ENCODE data around the gene NHS. TPM values are rescaled to one million over a fixed set of nuclear protein-coding genes. Genes with fewer than 3 reads are reported as not detected.

The NHS gene
- total and polyA plus RNA-seq, 2 of the 4 experiments (the other 2 are of a cell fraction) = 0.36 to 0.90 TPM

DNA sequence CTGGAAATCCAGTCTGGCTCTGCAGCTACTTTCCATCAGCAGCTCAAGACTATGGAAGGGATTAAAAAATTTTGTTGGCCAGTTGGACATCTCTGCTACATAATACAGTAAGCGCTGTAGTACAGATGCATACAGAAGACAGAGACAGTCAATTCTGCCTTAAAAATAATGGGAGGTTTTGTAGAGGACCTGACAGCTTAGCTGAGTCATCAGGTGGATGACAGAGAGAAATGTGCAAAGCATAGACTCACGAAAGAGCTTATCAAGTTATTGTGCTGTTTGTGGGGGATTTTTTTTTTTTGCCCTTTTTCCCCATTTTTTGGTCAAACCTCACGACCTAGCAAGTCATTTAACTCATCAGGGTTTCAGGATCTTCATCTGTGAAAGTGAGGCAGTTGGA lies 213.3 kb downstream of the NHS start:
- H3K4me2 ChIP-seq (ENCODE audit: low read depth, low read length) = no peak overlapping the region
- intact Hi-C loops (cut with micrococcal nuclease) (loop anchor here (5.0 kb wide), 1 partner anchor 761 kb away; no protein-coding TSS in a partner anchor), dilution Hi-C loops (cut with HindIII; ENCODE audit: low sequenced_read_pairs, unreplicated experiment) (no loop called here), in situ Hi-C loops (cut with MboI; ENCODE audit: low sequenced_read_pairs) (no loop called here)
- no peak overlapping the region for H2AFZ ChIP-seq (replicated peaks; ENCODE audit: low read length, poor library complexity)
- H4K91ac ChIP-seq (ENCODE audit: insufficient read depth, low read depth, low read length) = no peak overlapping the region
- no peak overlapping the region for H3K56ac ChIP-seq (ENCODE audit: extremely low read depth, insufficient read depth, low read length)
- no peak overlapping the region for H3K4me3 ChIP-seq (ENCODE audit: insufficient read depth, low read depth, low read length)
- H2BK120ac ChIP-seq (ENCODE audit: low read depth, low read length) = no peak overlapping the region
- H3K79me1 ChIP-seq (ENCODE audit: low read depth in 1 of 2, low read length in 2 of 2) = no peaks in the 10 kb centered on the region
- no CpG with 5 or more reads among the region's 3 CpGs for WGBS, 2 experiments (ENCODE audit: extremely low coverage in 2 of 2, insufficient read length in 1 of 2)
- no peak overlapping the region for H2BK15ac ChIP-seq (ENCODE audit: low read depth, low read length)
- ATAC-seq (ENCODE audit: low read depth) (no peak), DNase-seq (no peak)
- H2AK9ac ChIP-seq (replicated peaks; ENCODE audit: low read depth, low read length, poor library complexity) = no peak overlapping the region
- H4K20me1 ChIP-seq (ENCODE audit: insufficient read depth, low read length) = no peaks in the 10 kb centered on the region
- no peak overlapping the region for H3K27ac ChIP-seq (ENCODE audit: insufficient read depth, low read length)
- H3K4ac ChIP-seq (ENCODE audit: low read depth, low read length) = no peak overlapping the region
- H2BK5ac ChIP-seq (ENCODE audit: low read depth, low read length, poor library complexity, severe bottlenecking) = no peak overlapping the region
- H4K8ac ChIP-seq (ENCODE audit: low read depth in 2 of 2, low read length in 2 of 2) = no peak overlapping the region
- H3K18ac ChIP-seq (ENCODE audit: low read depth, low read length) = no peak overlapping the region
- H4K5ac ChIP-seq (ENCODE audit: low read depth, low read length) = no peak overlapping the region
- no peak overlapping the region for H3K23ac ChIP-seq (ENCODE audit: low read depth, low read length)
- H3K27me3 ChIP-seq (ENCODE audit: control insufficient read depth, insufficient read depth, low read length) = no peaks in the 10 kb centered on the region
- POLR2A ChIA-PET (ENCODE audit: unreplicated experiment) = no interaction called here
- no peak overlapping the region for H2BK20ac ChIP-seq (ENCODE audit: low read depth, low read length)
- CTCF ChIA-PET = no interaction called here
- no peak overlapping the region for H2AK5ac ChIP-seq (ENCODE audit: low read depth, low read length)
- TF ChIP-seq RCOR1 (IDR thresholded peaks at IDR 0.05; ENCODE audit: insufficient replicate concordance, low read length) = no peak
- no peak for TF ChIP-seq POLR2A (IDR thresholded peaks at IDR 0.05; ENCODE audit: low read depth, low read length)
- no peak for TF ChIP-seq MAZ (IDR thresholded peaks at IDR 0.05; ENCODE audit: borderline replicate concordance, low read depth, low read length)
- no peak for TF ChIP-seq MAFK (IDR thresholded peaks at IDR 0.05; ENCODE audit: low read depth, low read length)
- TF ChIP-seq SMC3 (IDR thresholded peaks at IDR 0.05; ENCODE audit: low read depth, low read length) = no peak
- TF ChIP-seq RFX5 (IDR thresholded peaks at IDR 0.05; ENCODE audit: low read depth, low read length) = no peak
- TF ChIP-seq FOS (IDR thresholded peaks at IDR 0.05; ENCODE audit: low read depth, low read length) = no peak
- no peak for TF ChIP-seq RAD21 (IDR thresholded peaks at IDR 0.05; ENCODE audit: low read length)
- TF ChIP-seq CEBPB (IDR thresholded peaks at IDR 0.05; ENCODE audit: low read depth, low read length) = no peak
- TF ChIP-seq, protein P1, sequence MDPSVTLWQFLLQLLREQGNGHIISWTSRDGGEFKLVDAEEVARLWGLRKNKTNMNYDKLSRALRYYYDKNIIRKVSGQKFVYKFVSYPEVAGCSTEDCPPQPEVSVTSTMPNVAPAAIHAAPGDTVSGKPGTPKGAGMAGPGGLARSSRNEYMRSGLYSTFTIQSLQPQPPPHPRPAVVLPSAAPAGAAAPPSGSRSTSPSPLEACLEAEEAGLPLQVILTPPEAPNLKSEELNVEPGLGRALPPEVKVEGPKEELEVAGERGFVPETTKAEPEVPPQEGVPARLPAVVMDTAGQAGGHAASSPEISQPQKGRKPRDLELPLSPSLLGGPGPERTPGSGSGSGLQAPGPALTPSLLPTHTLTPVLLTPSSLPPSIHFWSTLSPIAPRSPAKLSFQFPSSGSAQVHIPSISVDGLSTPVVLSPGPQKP (IDR thresholded peaks at IDR 0.05; ENCODE audit: borderline replicate concordance, low read depth, low read length) = no peak
- no peak for TF ChIP-seq MXI1 (IDR thresholded peaks at IDR 0.05; ENCODE audit: borderline replicate concordance, low read depth, low read length)
- TF ChIP-seq, protein P2, sequence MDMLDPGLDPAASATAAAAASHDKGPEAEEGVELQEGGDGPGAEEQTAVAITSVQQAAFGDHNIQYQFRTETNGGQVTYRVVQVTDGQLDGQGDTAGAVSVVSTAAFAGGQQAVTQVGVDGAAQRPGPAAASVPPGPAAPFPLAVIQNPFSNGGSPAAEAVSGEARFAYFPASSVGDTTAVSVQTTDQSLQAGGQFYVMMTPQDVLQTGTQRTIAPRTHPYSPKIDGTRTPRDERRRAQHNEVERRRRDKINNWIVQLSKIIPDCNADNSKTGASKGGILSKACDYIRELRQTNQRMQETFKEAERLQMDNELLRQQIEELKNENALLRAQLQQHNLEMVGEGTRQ (IDR thresholded peaks at IDR 0.05; ENCODE audit: low read depth, low read length) = no peak
- TF ChIP-seq CHD1 (IDR thresholded peaks at IDR 0.05; ENCODE audit: low read depth, low read length) = no peak
- TF ChIP-seq, protein P3, sequence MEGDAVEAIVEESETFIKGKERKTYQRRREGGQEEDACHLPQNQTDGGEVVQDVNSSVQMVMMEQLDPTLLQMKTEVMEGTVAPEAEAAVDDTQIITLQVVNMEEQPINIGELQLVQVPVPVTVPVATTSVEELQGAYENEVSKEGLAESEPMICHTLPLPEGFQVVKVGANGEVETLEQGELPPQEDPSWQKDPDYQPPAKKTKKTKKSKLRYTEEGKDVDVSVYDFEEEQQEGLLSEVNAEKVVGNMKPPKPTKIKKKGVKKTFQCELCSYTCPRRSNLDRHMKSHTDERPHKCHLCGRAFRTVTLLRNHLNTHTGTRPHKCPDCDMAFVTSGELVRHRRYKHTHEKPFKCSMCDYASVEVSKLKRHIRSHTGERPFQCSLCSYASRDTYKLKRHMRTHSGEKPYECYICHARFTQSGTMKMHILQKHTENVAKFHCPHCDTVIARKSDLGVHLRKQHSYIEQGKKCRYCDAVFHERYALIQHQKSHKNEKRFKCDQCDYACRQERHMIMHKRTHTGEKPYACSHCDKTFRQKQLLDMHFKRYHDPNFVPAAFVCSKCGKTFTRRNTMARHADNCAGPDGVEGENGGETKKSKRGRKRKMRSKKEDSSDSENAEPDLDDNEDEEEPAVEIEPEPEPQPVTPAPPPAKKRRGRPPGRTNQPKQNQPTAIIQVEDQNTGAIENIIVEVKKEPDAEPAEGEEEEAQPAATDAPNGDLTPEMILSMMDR (conservative IDR thresholded peaks at IDR 0.05; ENCODE audit: low read depth, low read length) = no peak
- no peak for TF ChIP-seq NFE2L2 (IDR thresholded peaks at IDR 0.05; ENCODE audit: low read depth, low read length)
- no peak for TF ChIP-seq BHLHE40 (IDR thresholded peaks at IDR 0.05; ENCODE audit: low read depth, low read length)
- H3K9ac ChIP-seq (ENCODE audit: low read depth, low read length) = no peak overlapping the region
- no peaks in the 10 kb centered on the region for H3K9me1 ChIP-seq (ENCODE audit: insufficient read depth, low read length)
- H3K4me1 ChIP-seq (ENCODE audit: control insufficient read depth, insufficient read depth, low read length) = peaks cover 4% of the 10 kb centered on the region; the same call in 1 of the 2 replicates
- no peak overlapping the region for H3K14ac ChIP-seq (replicated peaks; ENCODE audit: low read depth, low read length)
- H3K36me3 ChIP-seq (ENCODE audit: control insufficient read depth, insufficient read depth, low read length) = no peaks in the 10 kb centered on the region
- H3K9me3 ChIP-seq (ENCODE audit: control insufficient read depth, insufficient read depth, low read length) = no peaks in the 10 kb centered on the region
- BruUV-seq (replicated peaks) = no TSS peak
